ENCODE results near the gene MYBBP1A. TPM values are rescaled to one million over a fixed set of nuclear protein-coding genes. Genes with fewer than 3 reads are reported as not detected.
A peak's percentile ranks its signal among the peaks of the same experiment; 100 is the strongest.

MYBBP1A gene
- total and polyA plus RNA-seq, 2 of the 8 experiments (the other 6 are each of a cell fraction or from before 2014, with no cell fraction given): 46.8 to 151 TPM

GRCh38 chr17:4531988-4532736 lies 23.0 kb downstream of the MYBBP1A start:
- Histone ChIP-seq H4K8ac (ENCODE audit: extremely low read depth, insufficient read depth, low read length) (no peak overlapping the region), H3K9ac (replicated peaks in 1 of 4; ENCODE audit: extremely low read depth in 1 of 4, low read depth in 3 of 4, low read length in 3 of 4) (no peak overlapping the region), H2AFZ (ENCODE audit: low read length) (no peak overlapping the region), H2BK120ac (replicated peaks; ENCODE audit: low read depth, low read length) (no peak overlapping the region), H4K91ac (replicated peaks; ENCODE audit: insufficient read length, low read length) (no peak overlapping the region), H3K23me2 (ENCODE audit: low read depth, low read length) (peaks cover 4% of the 10 kb centered on the region; the same call in 1 of the 2 replicates), H3K56ac (replicated peaks; ENCODE audit: insufficient read length, low read depth, low read length) (no peak overlapping the region), H3K79me2 (ENCODE audit: control insufficient read depth in 1 of 2, insufficient read depth in 2 of 2, low read length in 2 of 2) (no peaks in the 10 kb centered on the region), H3K27ac (ENCODE audit: low read depth, low read length) (no peak overlapping the region), H2BK20ac (ENCODE audit: low read length) (no peak overlapping the region), H2BK15ac (ENCODE audit: low read length) (no peak overlapping the region), H3K9me3 (ENCODE audit: insufficient read depth in 2 of 2, low read depth in 1 of 2, low read length in 1 of 2) (no peaks in the 10 kb centered on the region), H4K5ac (ENCODE audit: insufficient read length, low read depth, low read length) (no peak overlapping the region), H3K23ac (ENCODE audit: insufficient read length) (no peak overlapping the region), H3K18ac (ENCODE audit: extremely low read depth, low read length) (no peak overlapping the region), H3K79me1 (ENCODE audit: low read depth, low read length) (no peaks in the 10 kb centered on the region), H2BK12ac (ENCODE audit: low read depth, low read length) (no peak overlapping the region; the same call in 1 of the 2 replicates), H2BK5ac (ENCODE audit: low read depth, low read length) (no peak overlapping the region), H3K4ac (replicated peaks; ENCODE audit: insufficient read length, low read depth, low read length) (peak overlapping the region; percentile 69), H3K14ac (ENCODE audit: insufficient read length) (no peak overlapping the region), H2AK5ac (ENCODE audit: low read depth, low read length) (no peak overlapping the region), H3K36me3 (ENCODE audit: control insufficient read depth in 2 of 4, insufficient read depth in 4 of 4, low read length in 3 of 4) (no peaks in the 10 kb centered on the region), H3K27me3 (replicated peaks in 1 of 4; ENCODE audit: control insufficient read depth in 3 of 4, extremely low read depth in 1 of 4, insufficient read depth in 3 of 4, low read length in 3 of 4) (peaks cover 0 to 38% (median 22%) of the 10 kb centered on the region in 4 experiments; a peak in 4 of 7 replicates), H3K4me2 (ENCODE audit: insufficient read depth in 1 of 2, low read depth in 2 of 2, low read length in 2 of 2) (no peak overlapping the region), H3K4me3 (ENCODE audit: extremely low read depth in 1 of 4, insufficient read depth in 2 of 4, low read depth in 3 of 4, low read length in 4 of 4) (no peak overlapping the region), H4K20me1 (replicated peaks in 1 of 2; ENCODE audit: control insufficient read depth in 1 of 2, insufficient read depth in 2 of 2, low read length in 2 of 2) (peaks cover 0 to 5% of the 10 kb centered on the region in 2 experiments), H3K4me1 (replicated peaks in 1 of 4; ENCODE audit: control insufficient read depth in 3 of 4, insufficient read depth in 4 of 4, low read length in 3 of 4) (peaks cover 0 to 28% (median 15%) of the 10 kb centered on the region in 4 experiments; a peak in 6 of 7 replicates)
- no peak for DNase-seq (ENCODE audit: low read depth in 1 of 2, low spot score in 2 of 2)
- TF ChIP-seq EP300 (IDR thresholded peaks at IDR 0.05; ENCODE audit: borderline replicate concordance in 1 of 2, low read depth in 2 of 2, low read length in 2 of 2): no peak
- FAIRE-seq: no peak
- POLR2A ChIA-PET (ENCODE audit: partially characterized antibody): interaction anchor here (32.8 to 37.1 kb wide), 2 partner anchors 3 to 15 kb away, joined by 546 read pairs; partner anchors contain the start of genes GGT6 and MYBBP1A
- CTCF ChIA-PET (ENCODE audit: partially characterized antibody): no interaction called here
- 92% methylated on average over 17 of the region's 17 CpGs; no CpG with 5 or more reads in 1 of the 2 experiments for WGBS, 2 experiments (ENCODE audit: extremely low coverage in 1 of 2, insufficient coverage in 1 of 2, insufficient read length in 1 of 2, insufficient replicate concordance in 2 of 2, low coverage in 1 of 2, low lambda C conversion rate in 2 of 2, missing lambda C conversion rate in 1 of 2)
